AG10803 (cell line): Measurements from ENCODE around the gene SYT6.
"Not testable (repeated sequence)": the region's sequence is repeated elsewhere in the genome, so short reads cannot be mapped to it uniquely, and the experiment has no call there.

Experiments used
- DNase-seq: peaks from one replicate; pipeline ENCODE4 v3.0.0; 2010; ENCODE audit warnings: low read depth
- H3K4me3 ChIP-seq: 2 replicates; pipeline ENCODE4 v1.5.1; 2011; ENCODE audit warnings: mild to moderate bottlenecking, low read length, control low read depth
- TF ChIP-seq, protein P1 (sequence below): conservative IDR thresholded peaks from 2 replicates; pipeline ENCODE4 v1.5.1; 2011; ENCODE audit warnings: mild to moderate bottlenecking, low read length, control low read depth, inconsistent platforms

SYT6 gene

DNA sequence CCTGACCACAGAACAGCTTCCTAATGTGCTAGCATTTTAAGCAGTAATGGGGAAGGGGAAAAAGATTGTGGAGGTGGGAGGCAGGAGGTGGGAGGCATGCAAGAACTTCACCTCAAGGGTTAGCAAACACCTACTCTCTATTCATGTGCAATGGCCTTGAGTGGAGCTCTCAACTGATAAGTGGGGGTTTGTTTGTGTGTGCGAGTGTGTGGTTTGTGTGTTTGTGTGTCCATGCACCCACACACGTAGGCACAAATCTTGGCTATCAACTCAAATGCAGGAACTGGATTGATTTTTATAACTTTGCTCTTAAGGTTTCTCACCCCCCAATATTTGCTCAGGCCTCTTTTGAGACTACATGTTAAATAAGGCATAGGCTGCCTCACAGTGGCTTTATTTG, 78.6 kb downstream of the SYT6 start:
- TF ChIP-seq, protein P1, sequence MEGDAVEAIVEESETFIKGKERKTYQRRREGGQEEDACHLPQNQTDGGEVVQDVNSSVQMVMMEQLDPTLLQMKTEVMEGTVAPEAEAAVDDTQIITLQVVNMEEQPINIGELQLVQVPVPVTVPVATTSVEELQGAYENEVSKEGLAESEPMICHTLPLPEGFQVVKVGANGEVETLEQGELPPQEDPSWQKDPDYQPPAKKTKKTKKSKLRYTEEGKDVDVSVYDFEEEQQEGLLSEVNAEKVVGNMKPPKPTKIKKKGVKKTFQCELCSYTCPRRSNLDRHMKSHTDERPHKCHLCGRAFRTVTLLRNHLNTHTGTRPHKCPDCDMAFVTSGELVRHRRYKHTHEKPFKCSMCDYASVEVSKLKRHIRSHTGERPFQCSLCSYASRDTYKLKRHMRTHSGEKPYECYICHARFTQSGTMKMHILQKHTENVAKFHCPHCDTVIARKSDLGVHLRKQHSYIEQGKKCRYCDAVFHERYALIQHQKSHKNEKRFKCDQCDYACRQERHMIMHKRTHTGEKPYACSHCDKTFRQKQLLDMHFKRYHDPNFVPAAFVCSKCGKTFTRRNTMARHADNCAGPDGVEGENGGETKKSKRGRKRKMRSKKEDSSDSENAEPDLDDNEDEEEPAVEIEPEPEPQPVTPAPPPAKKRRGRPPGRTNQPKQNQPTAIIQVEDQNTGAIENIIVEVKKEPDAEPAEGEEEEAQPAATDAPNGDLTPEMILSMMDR, result no peak
- DNase-seq, result no peak

DNA sequence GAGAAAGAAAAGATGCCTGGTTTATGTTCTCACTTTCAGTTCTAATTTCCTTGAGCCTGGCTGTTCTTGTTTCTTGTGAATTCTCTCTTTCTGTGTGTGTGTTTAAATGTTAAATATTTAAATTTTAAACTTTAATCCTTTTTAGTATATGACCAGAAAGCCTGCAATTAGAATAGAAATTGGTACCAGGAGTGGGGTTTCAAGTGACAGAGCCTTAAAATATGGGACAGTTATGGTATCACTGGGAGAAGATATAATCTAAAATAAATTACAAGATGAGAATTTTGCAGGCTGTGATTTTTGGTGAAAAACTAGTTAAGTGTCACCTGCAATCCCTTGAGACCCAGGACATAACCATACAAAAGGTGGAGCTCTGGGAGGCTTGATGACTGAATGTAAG, 81.4 kb downstream of the SYT6 start:
- no peak overlapping the region for H3K4me3 ChIP-seq
- TF ChIP-seq, protein P1, result no peak
- no peak for DNase-seq

More for the DNA sequence above, 78.6 kb downstream of the SYT6 start:
- no peak overlapping the region for H3K4me3 ChIP-seq

DNA sequence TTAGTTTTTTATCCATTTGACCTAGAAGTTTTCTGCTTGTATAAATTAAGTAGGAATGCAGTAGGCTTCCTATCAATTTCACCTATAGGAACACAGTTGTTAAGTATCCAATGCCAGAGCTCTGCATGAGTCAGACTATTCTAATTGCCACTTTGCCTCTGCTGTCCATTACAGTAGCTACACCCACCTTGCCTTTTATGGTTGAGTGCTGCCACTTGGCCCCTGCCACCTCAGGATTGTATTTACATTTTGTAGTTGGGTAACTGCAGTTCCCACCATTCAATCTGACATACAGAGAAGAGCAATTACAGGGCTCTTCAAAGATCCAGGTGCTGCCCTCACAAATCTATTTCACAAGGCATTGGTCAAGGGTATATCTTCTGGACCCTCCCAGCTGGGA, 83.9 kb downstream of the SYT6 start:
- H3K4me3 ChIP-seq, DNase-seq: not testable (repeated sequence)

DNA sequence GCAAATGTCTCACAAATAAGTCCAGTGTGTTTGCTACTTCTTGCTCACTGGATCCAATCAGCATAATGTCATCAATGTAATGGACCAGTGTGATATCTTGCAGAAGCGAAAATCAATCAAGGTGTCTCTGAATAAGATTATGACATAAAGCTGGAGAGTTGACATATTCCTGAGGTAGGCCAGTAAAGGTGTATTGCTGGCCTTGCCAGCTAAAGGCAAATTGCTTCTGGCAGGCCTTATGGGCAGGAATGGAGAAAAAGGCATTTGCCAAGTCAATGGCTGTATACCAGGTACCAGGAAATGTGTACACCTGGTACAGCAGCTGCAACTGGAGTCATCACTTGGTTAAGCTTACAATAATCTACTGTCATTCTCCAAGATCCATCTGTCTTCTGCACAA, 85.0 kb downstream of the SYT6 start:
- DNase-seq, H3K4me3 ChIP-seq: not testable (repeated sequence)

DNA sequence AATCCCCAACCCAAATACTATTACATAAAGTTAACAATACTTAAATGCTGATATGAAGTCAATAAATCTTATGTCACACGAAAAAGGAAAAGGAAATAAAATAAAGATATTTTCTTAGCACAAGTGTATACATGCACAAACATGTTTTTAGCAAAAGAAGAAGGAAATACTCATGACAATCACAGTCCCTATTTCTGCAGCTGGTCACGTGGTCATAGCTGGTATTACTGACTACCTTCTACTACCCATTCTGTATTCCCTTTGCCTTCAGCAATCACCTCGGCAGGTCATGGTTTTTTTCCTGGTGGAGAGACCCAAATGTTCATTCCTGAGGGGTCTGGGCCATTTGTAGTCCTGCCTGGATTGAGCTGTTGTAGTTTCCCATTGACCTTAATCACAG, 88.0 kb downstream of the SYT6 start:
- not testable (repeated sequence) for H3K4me3 ChIP-seq, DNase-seq

DNA sequence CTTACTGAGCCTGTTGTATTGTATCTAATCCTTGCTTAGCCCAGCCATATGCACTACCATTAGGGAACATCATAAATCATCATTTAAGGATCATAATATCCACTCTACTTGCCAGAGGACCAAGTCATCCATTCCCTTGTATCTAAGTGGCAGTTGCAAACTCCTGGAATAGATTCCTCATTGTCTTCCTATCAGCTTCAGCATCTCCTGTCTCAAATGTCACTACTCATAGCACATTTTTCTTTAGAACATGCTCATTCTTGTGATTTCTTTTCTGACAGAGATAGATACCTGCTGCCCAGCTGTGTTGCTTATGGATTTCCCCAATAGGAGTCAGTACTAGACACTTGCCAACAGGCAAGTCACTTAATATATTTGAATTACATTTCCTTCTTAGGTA, 90.1 kb downstream of the SYT6 start:
- no peak for DNase-seq
- no peak overlapping the region for H3K4me3 ChIP-seq
- TF ChIP-seq, protein P1, result no peak

DNA sequence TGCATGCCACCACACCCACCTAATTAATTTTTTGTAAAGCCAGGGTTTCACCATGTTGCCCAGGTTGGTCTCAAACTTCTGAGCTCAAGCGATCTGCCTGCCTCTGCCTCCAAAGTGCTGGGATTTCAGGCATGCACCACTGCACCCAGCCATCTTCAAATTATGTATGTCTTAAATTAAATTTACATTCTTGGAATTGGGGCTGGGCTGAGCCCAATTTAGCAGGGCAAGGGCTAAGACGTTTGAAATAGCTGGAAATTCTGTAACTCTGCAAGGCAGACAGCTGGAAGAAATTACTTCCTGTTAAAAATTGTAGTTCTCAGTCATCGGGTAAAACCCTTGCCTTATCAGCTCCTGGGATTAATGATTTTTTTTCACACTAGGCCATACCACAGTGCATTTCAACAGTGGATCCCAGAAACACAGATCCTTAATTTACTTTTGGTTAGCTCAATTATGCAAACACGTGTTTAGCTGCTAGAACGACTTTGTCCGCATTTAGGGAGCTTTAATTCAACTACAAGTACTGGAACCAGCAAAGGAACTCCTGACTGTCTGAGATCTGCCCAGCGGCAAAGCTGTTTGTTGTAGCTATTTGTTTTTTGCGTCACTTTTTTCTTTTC, 91.1 kb downstream of the SYT6 start:
- DNase-seq, result peak; percentile 25
- TF ChIP-seq, protein P1, result no peak
- H3K4me3 ChIP-seq, result no peak overlapping the region

DNA sequence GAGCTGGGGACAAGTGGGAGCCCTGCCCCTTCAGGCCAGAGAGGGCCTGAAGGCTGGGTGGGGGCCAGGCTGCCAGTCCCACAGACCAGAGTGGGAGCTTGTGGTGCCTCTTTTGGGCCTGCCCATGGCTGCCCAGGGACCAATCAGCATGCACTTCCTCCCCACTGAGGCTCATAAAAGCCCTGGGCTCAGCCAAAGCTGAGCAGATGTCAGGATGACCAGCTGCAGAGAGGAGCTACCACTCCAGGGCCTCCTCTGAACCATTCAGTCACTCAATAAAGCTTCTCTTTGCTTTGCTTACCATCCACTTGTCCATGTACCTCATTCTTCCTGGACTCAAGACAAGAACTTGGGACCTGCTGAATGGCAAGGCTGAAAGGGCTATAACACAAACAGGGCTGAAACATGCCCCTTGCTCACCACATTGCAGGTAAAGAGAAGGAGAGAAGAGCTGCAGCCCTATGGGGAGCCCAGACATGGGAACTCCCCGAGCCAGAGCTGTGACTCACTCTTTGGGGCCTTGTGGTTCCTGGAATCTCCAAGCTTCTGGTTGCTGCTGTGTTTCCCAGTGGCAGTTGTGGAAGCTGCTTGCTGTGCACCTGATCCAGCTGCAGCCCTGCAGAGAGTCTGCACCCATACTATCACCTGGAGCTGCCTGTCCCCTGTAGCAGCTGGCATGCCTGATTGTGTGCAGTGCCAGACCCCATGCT, 92.4 kb downstream of the SYT6 start:
- no peak overlapping the region for H3K4me3 ChIP-seq
- TF ChIP-seq, protein P1, result no peak

DNA sequence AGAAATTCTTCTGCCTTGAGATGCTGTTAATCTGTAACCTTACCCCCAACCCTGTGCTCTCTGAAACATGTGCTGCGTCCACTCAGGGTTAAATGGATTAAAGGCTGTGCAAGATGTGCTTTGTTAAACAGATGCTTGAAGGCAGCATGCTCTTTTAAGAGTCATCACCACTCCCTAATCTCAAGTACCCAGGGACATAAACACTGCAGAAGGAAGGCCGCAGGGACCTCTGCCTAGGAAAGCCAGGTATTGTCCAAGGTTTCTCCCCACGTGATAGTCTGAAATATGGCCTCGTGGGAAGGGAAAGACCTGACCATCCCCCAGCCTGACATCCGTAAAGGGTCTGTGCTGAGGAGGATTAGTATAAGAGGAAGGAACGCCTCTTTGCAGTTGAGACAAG, 95.4 kb downstream of the SYT6 start:
- H3K4me3 ChIP-seq, DNase-seq: not testable (repeated sequence)

More for the DNA sequence above, 92.4 kb downstream of the SYT6 start:
- DNase-seq, result peak; percentile 2
